ENCODE results near the gene FOXP4. TPM values are rescaled to one million over a fixed set of nuclear protein-coding genes. Genes with fewer than 3 reads are reported as not detected.

FOXP4 gene
- total RNA-seq, 4 donors from 2014 or later, result 10.8 to 30.7 (median 17.7) TPM

GRCh38 chr6:41512146-41512701 is 34.0 kb upstream of the FOXP4 start:
- intact Hi-C loops (cut with DNase I), result no loop called here
- Histone ChIP-seq H3K9me3 (no peaks in the 10 kb centered on the region), H3K27ac (replicated peaks in 1 of 4) (no peak overlapping the region), H3K36me3 (no peaks in the 10 kb centered on the region), H3K4me3 (no peak overlapping the region), H3K27me3 (peaks cover 0 to 28% (median 0%) of the 10 kb centered on the region in 4 donors), H3K4me1 (no peaks in the 10 kb centered on the region)
- TF ChIP-seq POLR2AphosphoS5 (IDR thresholded peaks at IDR 0.05), result no peak
- no peak for TF ChIP-seq POLR2A (IDR thresholded peaks at IDR 0.05; ENCODE audit: low read depth)
- TF ChIP-seq CTCF (IDR thresholded peaks at IDR 0.05), result no peak
- no peak for TF ChIP-seq EP300 (IDR thresholded peaks at IDR 0.05)
- DNase-seq (ENCODE audit: extremely low spot score), result no peak
- 88% methylated on average over 6 of the region's 6 CpGs for WGBS

- 91% methylated on average over 6 of the region's 6 CpGs for WGBS
- intact Hi-C loops (cut with DNase I), result no loop called here
- TF ChIP-seq EP300 (IDR thresholded peaks at IDR 0.05) (no peak), POLR2A (IDR thresholded peaks at IDR 0.05; ENCODE audit: low read depth) (no peak), POLR2AphosphoS5 (IDR thresholded peaks at IDR 0.05) (no peak), CTCF (IDR thresholded peaks at IDR 0.05) (no peak)
- Histone ChIP-seq H3K9me3 (no peaks in the 10 kb centered on the region), H3K4me3 (no peak overlapping the region), H3K36me3 (no peaks in the 10 kb centered on the region), H3K4me1 (no peaks in the 10 kb centered on the region), H3K27ac (replicated peaks in 1 of 4) (no peak overlapping the region), H3K27me3 (peaks cover 0 to 9% (median 0%) of the 10 kb centered on the region in 4 donors)
- DNase-seq (ENCODE audit: extremely low spot score), result no peak
Observed at GRCh38 chr6:41515995-41516394, 30.2 kb upstream of the FOXP4 start.

- 96% methylated on average over 7 of the region's 7 CpGs for WGBS
- Histone ChIP-seq H3K36me3 (no peaks in the 10 kb centered on the region), H3K4me3 (no peak overlapping the region), H3K27me3 (peaks cover 0 to 26% (median 0%) of the 10 kb centered on the region in 4 donors), H3K4me1 (no peaks in the 10 kb centered on the region), H3K9me3 (no peaks in the 10 kb centered on the region), H3K27ac (replicated peaks in 1 of 4) (no peak overlapping the region)
- TF ChIP-seq POLR2AphosphoS5 (IDR thresholded peaks at IDR 0.05) (no peak), EP300 (IDR thresholded peaks at IDR 0.05) (no peak), POLR2A (IDR thresholded peaks at IDR 0.05; ENCODE audit: low read depth) (no peak), CTCF (IDR thresholded peaks at IDR 0.05) (no peak)
- no peak for DNase-seq (ENCODE audit: extremely low spot score)
- intact Hi-C loops (cut with DNase I), result no loop called here
Observed at GRCh38 chr6:41518118-41518517, 28.1 kb upstream of the FOXP4 start.

GRCh38 chr6:41519305-41519744 is 26.9 kb upstream of the FOXP4 start:
- no peaks in the 10 kb centered on the region for H3K9me3 ChIP-seq
- TF ChIP-seq EP300 (IDR thresholded peaks at IDR 0.05) (no peak), POLR2AphosphoS5 (IDR thresholded peaks at IDR 0.05) (no peak), CTCF (IDR thresholded peaks at IDR 0.05) (no peak), POLR2A (IDR thresholded peaks at IDR 0.05; ENCODE audit: low read depth) (no peak)
- no peaks in the 10 kb centered on the region for H3K36me3 ChIP-seq
- H3K4me3 ChIP-seq, result no peak overlapping the region
- WGBS, result 72% methylated on average over 3 of the region's 3 CpGs
- intact Hi-C loops (cut with DNase I), result no loop called here
- no peaks in the 10 kb centered on the region for H3K4me1 ChIP-seq
- peaks cover 0 to 38% (median 0%) of the 10 kb centered on the region in 4 donors for H3K27me3 ChIP-seq
- no peak for DNase-seq (ENCODE audit: extremely low spot score)
- H3K27ac ChIP-seq (replicated peaks in 1 of 4), result no peak overlapping the region
